8988T (cell line): ENCODE results near the gene TULP1.
"Not testable (repeated sequence)": the region's sequence is repeated elsewhere in the genome, so short reads cannot be mapped to it uniquely, and the experiment has no call there.

Experiments
- DNase-seq: peaks from one replicate; pipeline ENCODE4 v3.0.0; 2011

Gene TULP1

DNA sequence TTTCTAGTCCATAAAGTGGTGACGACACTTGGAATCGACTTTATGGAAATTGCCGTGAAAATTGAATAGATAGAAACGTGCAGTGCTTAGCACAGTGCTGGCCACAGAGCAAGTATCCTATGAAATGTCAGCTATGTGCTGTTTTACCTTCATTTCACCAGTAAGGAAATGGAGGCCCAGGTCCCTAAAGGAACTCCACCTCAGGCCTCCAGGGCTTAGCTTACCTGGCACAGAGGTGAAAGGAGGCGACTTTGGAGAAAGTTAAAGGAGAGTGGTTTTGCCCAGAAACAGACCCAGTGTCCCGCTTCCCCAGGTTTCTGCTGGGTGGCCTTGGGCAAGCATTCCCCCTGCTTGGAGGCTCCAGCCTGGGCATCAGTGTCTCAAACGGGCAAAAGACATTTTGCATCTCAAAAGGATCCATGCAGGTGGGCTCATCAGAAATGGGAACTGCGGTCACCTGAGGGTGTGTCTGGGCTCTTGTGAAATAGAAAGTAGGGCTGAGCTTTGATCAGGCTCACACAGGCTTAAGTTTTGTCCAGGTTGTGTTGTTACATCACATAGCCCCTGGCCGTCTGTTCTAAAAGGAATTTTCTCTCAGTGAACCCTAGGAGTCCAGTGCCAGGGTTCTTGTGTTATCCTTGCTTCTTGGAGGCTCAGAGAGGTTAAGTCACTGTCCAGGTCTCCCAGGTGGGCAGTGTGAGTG is 6.8 kb upstream of the TULP1 start:
- no peak for DNase-seq

GRCh38 chr6:35518566-35519312 is 6.0 kb upstream of the TULP1 start:
- DNase-seq: no peak

DNA sequence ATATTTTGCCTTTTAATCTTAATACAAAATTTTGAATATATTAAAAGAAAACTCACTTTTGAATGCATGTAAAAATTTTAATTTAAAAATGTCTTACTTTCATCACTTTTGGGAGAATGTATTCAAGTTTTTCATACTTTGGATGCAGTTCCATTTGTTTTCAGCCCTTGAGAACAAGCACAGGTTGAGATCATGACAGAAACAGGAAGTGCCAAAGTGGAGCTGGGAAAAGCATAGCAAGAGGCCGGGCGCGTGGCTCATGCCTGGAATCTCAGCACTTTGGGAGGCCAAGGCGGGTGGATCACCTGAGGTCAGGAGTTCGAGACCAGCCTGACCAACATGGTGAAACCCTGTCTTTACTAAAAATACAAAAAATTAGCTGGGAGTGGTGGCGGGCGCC is 5.3 kb upstream of the TULP1 start:
- not testable (repeated sequence) for DNase-seq

DNA sequence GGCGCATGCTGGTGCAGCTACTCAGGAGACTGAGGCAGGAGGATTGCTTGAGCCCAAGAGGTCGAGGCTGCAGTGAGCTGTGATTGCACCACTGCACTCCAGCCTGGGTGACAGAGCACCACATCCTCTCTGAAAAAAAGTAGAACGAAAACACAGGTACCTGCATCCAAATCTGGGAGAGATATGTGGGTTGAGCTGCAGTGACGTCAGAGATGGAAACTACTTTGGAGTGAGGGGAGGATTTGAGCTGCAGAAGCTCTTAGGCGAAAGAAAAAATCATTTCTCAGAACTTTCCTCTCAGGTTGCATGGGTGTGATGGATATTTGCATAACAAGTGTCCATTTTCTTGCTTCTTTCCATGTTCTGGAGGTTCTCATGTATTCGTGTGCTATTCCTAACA is 4.0 kb upstream of the TULP1 start:
- DNase-seq: no peak

GRCh38 chr6:35515939-35516338 is 3.2 kb upstream of the TULP1 start:
- not testable (repeated sequence) for DNase-seq

DNA sequence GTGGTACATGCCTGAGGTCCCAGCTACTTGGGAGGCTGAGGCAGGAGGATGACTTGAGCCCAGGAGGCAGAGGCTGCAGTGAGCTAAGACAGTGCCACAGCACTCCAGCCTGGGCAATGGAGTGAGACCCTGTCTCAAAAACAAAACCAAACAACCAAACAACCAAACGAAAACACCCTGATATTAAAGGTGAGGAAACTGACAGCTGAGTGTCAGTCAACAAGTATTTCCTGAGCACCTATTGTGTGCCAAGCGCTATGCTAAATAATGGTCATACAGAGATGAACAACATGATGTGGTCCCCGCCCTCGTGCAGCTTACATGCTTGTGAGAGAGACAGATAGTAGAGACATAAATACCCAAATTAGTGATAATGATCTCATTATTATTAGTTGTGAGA is 1.9 kb upstream of the TULP1 start:
- no peak for DNase-seq

GRCh38 chr6:35512006-35512405 is 690 bp downstream of the TULP1 start:
- DNase-seq: no peak

DNA sequence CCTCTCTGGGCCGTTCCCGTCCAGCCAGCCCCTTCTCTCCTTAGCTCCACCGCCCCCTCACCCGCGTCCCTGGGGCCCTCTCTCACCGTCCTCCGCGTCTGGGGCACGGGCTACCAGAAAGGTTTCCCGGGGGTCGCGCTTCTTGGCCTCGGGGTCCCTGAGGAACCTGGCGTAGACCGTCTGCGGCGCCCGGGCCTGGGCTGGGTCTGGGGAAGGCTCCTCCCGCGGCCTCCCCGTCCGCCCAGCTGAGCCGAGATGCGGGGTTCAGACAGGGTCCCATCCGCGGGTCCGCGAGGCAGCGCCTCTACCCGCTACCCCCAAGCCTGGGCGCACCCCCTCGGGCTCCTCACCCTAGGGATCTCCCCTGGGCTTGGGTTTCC is 1.1 kb downstream of the TULP1 start:
- no peak for DNase-seq

DNA sequence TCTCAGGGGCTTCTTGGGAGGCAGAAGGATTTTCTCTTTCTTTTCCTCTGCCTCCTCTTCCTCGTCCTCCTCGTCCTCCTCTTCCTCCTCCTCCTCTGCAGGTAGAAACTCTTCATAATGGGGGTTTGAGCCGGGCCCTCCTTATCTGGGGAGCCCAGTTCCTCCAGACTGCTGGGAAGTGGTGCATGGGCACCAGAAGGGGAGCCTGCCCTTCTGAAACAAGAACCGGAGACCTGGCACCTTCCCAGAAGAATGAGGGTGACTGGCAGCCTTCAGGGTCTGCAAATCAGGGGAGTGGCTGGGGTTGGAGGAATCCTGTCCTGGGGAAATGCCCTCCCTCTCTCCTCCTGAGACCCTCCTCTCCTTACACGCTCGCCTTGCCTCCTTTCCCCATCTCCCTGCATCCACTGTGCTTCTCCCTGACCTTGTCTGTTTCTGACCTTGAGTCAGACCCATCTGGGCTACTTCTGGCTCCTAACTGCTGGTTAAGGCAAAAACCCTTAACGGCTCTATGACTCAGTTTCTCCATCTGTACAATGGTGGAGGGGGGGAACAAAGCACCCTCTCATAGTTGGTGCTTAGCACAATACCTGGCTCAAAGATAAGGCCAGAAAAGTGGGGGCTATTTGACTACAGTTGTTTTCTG is 1.7 kb downstream of the TULP1 start:
- no peak for DNase-seq

GRCh38 chr6:35508542-35508941 is 4.2 kb downstream of the TULP1 start:
- DNase-seq: no peak

DNA sequence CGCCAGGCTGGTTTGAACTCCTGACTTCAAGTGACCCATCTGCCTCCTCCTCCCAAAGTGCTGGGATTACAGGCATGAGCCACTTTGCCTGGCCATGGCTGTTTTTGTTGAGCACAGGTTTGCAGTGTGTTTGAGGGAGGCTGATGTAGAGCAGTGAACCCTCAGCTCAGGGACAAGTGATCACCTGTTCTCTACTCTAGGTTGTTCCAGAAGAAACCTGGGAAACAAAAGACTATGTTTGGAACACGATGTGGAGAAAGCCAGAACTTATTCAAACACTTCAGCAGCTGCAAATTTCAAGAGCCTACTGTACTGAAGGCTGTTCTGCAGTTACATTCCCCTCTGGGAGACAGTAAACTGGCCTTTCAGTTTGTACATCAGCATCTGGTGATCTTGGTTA is 4.7 kb downstream of the TULP1 start:
- no peak for DNase-seq

DNA sequence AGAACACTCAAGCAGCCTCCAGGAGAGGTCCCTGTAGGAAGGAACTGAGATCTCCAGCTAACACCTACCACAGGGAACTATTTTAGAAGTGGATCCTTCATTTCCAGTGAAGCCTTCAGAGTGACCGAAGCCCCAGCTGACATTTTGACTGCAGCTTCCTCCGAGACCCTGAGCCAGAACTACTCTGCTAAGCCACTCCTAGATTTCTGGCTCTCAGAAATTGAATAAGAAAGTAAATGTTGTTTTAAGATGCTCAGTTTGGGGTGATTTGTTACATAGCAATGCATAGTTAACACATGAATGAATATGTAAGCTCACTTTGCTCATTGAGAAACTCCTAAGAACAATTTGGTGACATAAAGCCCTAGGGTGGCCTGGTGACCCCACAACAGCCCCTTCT is 5.5 kb downstream of the TULP1 start:
- DNase-seq: no peak

- no peak for DNase-seq
Measured at GRCh38 chr6:35506536-35506935, 6.2 kb downstream of the TULP1 start.

DNA sequence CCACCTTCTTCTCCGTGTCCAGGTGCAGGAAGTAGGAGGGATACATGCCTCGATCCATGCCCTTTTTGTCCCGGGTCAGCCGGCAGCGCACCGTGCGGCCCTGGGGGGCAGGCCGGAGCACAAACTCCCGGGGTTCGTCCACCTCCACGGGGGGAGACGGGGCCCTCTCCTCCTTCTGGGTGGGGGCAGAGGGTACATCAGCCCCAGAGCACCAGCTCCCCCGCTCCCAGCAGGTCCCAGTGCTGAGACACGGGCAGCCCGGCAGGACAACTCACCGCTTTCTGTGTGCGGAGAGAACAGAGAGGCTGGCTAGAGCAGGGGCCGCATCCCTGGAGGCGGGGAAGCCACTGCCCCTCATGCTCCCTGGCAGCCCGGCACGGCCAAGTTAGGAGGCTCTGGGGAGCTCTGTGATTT is 6.7 kb downstream of the TULP1 start:
- DNase-seq: no peak

- no peak for DNase-seq
Measured at GRCh38 chr6:35503534-35503933, 9.2 kb downstream of the TULP1 start.

DNA sequence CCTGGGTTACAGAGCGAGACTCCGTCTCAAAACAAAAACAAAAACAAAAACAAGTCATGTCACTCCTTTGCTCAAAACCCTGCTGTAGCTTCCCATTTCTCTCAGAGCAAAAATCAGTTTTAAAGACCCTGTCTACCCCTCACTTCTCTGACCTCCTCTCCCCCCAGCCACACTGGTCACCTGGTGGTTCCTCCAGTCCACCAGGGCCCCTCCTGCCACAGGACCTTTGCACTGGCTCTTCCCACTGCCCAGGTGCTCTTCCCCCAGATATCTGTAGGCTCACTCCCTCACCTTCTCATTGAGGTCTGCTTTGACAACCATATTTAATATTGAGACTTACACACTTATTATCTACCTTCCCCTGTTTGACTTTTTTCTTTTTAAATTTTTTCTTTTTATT is 10.9 kb downstream of the TULP1 start:
- no peak for DNase-seq

DNA sequence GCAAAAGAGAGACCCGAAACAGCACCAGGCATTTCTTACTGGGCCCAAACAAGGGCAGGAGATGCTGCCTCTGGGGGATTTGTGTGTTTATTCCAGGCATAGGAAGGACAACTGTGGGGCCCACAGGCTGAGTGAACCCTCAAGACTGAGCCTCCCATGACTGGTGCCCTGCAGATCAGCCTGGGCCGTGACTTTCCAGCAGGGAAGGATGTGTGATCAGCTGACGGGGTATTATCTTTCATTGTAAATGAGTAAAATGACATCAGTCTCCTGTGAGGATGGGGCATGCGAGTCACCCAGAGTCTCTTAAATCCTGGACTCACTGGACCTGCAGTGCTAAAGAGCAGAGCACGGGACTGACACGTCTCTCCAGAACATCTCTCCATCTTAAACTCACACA is 11.9 kb downstream of the TULP1 start:
- no peak for DNase-seq

DNA sequence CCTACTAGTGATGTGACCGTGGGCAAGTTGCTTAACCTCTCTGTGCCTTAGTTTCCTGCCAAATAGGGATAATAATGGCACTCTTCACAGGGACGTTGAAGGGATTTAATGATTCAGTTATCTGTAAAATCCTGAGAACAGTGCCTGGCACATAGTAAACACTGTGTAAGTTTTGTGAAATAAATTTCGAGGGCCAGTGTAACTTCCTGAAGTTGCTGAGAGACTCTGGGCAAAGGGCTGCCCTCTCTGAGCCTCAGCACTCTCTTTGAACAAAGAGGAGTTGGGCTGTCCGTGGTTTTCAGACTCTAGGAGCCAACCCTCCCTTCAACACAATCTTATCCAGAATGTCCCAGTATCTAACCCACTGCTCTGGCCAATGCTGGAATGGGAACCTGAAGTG is 13.3 kb downstream of the TULP1 start:
- DNase-seq: no peak

- DNase-seq: no peak
Measured at GRCh38 chr6:35498422-35499067, 14.2 kb downstream of the TULP1 start.

GRCh38 chr6:35497571-35498421 is 14.9 kb downstream of the TULP1 start:
- DNase-seq: no peak

GRCh38 chr6:35496841-35497570 is 15.7 kb downstream of the TULP1 start, which contains the start of gene TEAD3:
Gene TEAD3 (minus strand): TSS chr6:35497079.
- peak; percentile 97 for DNase-seq
